ENCODE measurements around the gene DNAL4. TPM values are rescaled to one million over a fixed set of nuclear protein-coding genes. Genes with fewer than 3 reads are reported as not detected.
A peak's percentile ranks its signal among the peaks of the same experiment; 100 is the strongest.

DNAL4 gene
- total RNA-seq, 2 donors from 2014 or later = 5.1 to 7.2 TPM

- peak; percentile 6 for ATAC-seq
- H3K27ac Mint-ChIP-seq = peak overlapping the region; percentile 93
- peaks cover 43% of the 10 kb centered on the region for H3K4me1 Mint-ChIP-seq
- peaks cover 7% of the 10 kb centered on the region for H3K36me3 Mint-ChIP-seq (ENCODE audit: low read depth)
- no peak for DNase-seq
- H3K27me3 Mint-ChIP-seq = no peaks in the 10 kb centered on the region
- no peaks in the 10 kb centered on the region for H3K9me3 ChIP-seq (ENCODE audit: control insufficient read depth, low read length, poor library complexity, severe bottlenecking)
- H3K4me3 Mint-ChIP-seq = peak overlapping the region; percentile 67
Measured at GRCh38 chr22:38734421-38735100, 59.4 kb downstream of the DNAL4 start.

GRCh38 chr22:38733724-38734381, 60.1 kb downstream of the DNAL4 start:
- Mint-ChIP-seq H3K4me3 (peak overlapping the region; percentile 52), H3K27me3 (no peaks in the 10 kb centered on the region), H3K27ac (peak overlapping the region; percentile 93), H3K4me1 (peaks cover 43% of the 10 kb centered on the region), H3K36me3 (ENCODE audit: low read depth) (peaks cover 7% of the 10 kb centered on the region)
- ATAC-seq = peak; percentile 14
- DNase-seq = peak in 1 of 3 donors; percentile 7
- H3K9me3 ChIP-seq (ENCODE audit: control insufficient read depth, low read length, poor library complexity, severe bottlenecking) = no peaks in the 10 kb centered on the region

GRCh38 chr22:38733329-38733723, 60.6 kb downstream of the DNAL4 start:
- H3K27ac Mint-ChIP-seq = peak overlapping the region; percentile 93
- peaks cover 7% of the 10 kb centered on the region for H3K36me3 Mint-ChIP-seq (ENCODE audit: low read depth)
- H3K9me3 ChIP-seq (ENCODE audit: control insufficient read depth, low read length, poor library complexity, severe bottlenecking) = no peaks in the 10 kb centered on the region
- peaks cover 43% of the 10 kb centered on the region for H3K4me1 Mint-ChIP-seq
- H3K4me3 Mint-ChIP-seq = peak overlapping the region; percentile 52
- peak in 1 of 3 donors; percentile 42 for DNase-seq
- H3K27me3 Mint-ChIP-seq = no peaks in the 10 kb centered on the region
- ATAC-seq = peak; percentile 59

GRCh38 chr22:38732251-38732815, 61.6 kb downstream of the DNAL4 start:
- peaks cover 37% of the 10 kb centered on the region for H3K4me1 Mint-ChIP-seq
- H3K4me3 Mint-ChIP-seq = peak overlapping the region; percentile 9
- peak in 1 of 3 donors; percentile 8 for DNase-seq
- H3K27ac Mint-ChIP-seq = peak overlapping the region; percentile 93
- ATAC-seq = no peak
- H3K27me3 Mint-ChIP-seq = no peaks in the 10 kb centered on the region
- H3K36me3 Mint-ChIP-seq (ENCODE audit: low read depth) = peaks cover 6% of the 10 kb centered on the region
- no peaks in the 10 kb centered on the region for H3K9me3 ChIP-seq (ENCODE audit: control insufficient read depth, low read length, poor library complexity, severe bottlenecking)

- Mint-ChIP-seq H3K27me3 (no peaks in the 10 kb centered on the region), H3K27ac (peak overlapping the region; percentile 65), H3K4me1 (peaks cover 33% of the 10 kb centered on the region), H3K36me3 (ENCODE audit: low read depth) (peaks cover 3% of the 10 kb centered on the region), H3K4me3 (peak overlapping the region; percentile 9)
- no peaks in the 10 kb centered on the region for H3K9me3 ChIP-seq (ENCODE audit: control insufficient read depth, low read length, poor library complexity, severe bottlenecking)
- DNase-seq (peak in 1 of 3 donors; percentile 7), ATAC-seq (no peak)
Measured at GRCh38 chr22:38731703-38732161, 62.2 kb downstream of the DNAL4 start.

- Mint-ChIP-seq H3K4me1 (peaks cover 32% of the 10 kb centered on the region), H3K4me3 (peak overlapping the region; percentile 69), H3K27ac (peak overlapping the region; percentile 65), H3K36me3 (ENCODE audit: low read depth) (peaks cover 2% of the 10 kb centered on the region), H3K27me3 (no peaks in the 10 kb centered on the region)
- no peak for ATAC-seq
- no peak for DNase-seq
- H3K9me3 ChIP-seq (ENCODE audit: control insufficient read depth, low read length, poor library complexity, severe bottlenecking) = no peaks in the 10 kb centered on the region
Measured at GRCh38 chr22:38730411-38730871, 63.5 kb downstream of the DNAL4 start.

- Mint-ChIP-seq H3K27me3 (no peaks in the 10 kb centered on the region), H3K4me1 (peaks cover 32% of the 10 kb centered on the region), H3K36me3 (ENCODE audit: low read depth) (peaks cover 6% of the 10 kb centered on the region), H3K27ac (no peak overlapping the region), H3K4me3 (peak overlapping the region; percentile 69)
- no peak for DNase-seq
- H3K9me3 ChIP-seq (ENCODE audit: control insufficient read depth, low read length, poor library complexity, severe bottlenecking) = no peaks in the 10 kb centered on the region
- ATAC-seq = no peak
Measured at GRCh38 chr22:38729946-38730345, 64.0 kb downstream of the DNAL4 start.

- no peaks in the 10 kb centered on the region for H3K27me3 Mint-ChIP-seq
- H3K27ac Mint-ChIP-seq = peak overlapping the region; percentile 11
- H3K36me3 Mint-ChIP-seq (ENCODE audit: low read depth) = peaks cover 6% of the 10 kb centered on the region
- H3K4me1 Mint-ChIP-seq = peaks cover 28% of the 10 kb centered on the region
- no peak for ATAC-seq
- H3K4me3 Mint-ChIP-seq = no peak overlapping the region
- no peak for DNase-seq
- no peaks in the 10 kb centered on the region for H3K9me3 ChIP-seq (ENCODE audit: control insufficient read depth, low read length, poor library complexity, severe bottlenecking)
Measured at GRCh38 chr22:38728871-38729796, 64.8 kb downstream of the DNAL4 start.

Other genes with a start within 250 kb of the DNAL4 start
- gene DMC1, start 224.0 kb downstream of the DNAL4 start, total RNA-seq = not detected
- under 1 TPM; 0.77 to 0.91 TPM for gene FAM227A, start 137.8 kb downstream of the DNAL4 start, total RNA-seq
- gene CBY1, start 137.5 kb downstream of the DNAL4 start, total RNA-seq = 10 to 100 TPM; 11.9 to 12.3 TPM
- gene TOMM22, start 112.2 kb downstream of the DNAL4 start, total RNA-seq = 10 to 100 TPM; 56.3 to 63.5 TPM
- gene JOSD1, start 93.2 kb downstream of the DNAL4 start, total RNA-seq = 100 to 1,000 TPM; 132 to 157 TPM
- gene GTPBP1, start 88.2 kb downstream of the DNAL4 start, total RNA-seq = 100 to 1,000 TPM; 220 to 235 TPM
- 100 to 1,000 TPM; 426 to 485 TPM for gene SUN2, start 38.1 kb downstream of the DNAL4 start, total RNA-seq
- 1 to 10 TPM; 2.5 to 2.6 TPM for gene NPTXR, start 49.9 kb upstream of the DNAL4 start, total RNA-seq
- gene CBX6, start 78.1 kb upstream of the DNAL4 start, total RNA-seq = 10 to 100 TPM; 44.0 to 45.8 TPM
- 1 to 10 TPM in 1 of 2 donors, under 1 TPM in 1; 0.70 to 4.1 TPM for gene APOBEC3A, start 163.5 kb upstream of the DNAL4 start, total RNA-seq
- 1 to 10 TPM; 1.2 to 1.5 TPM for gene APOBEC3B, start 188.2 kb upstream of the DNAL4 start, total RNA-seq
- gene APOBEC3C, start 220.1 kb upstream of the DNAL4 start, total RNA-seq = 10 to 100 TPM; 35.9 to 39.8 TPM
- 10 to 100 TPM; 12.2 to 17.6 TPM for gene APOBEC3D, start 227.0 kb upstream of the DNAL4 start, total RNA-seq
- gene APOBEC3F, start 246.7 kb upstream of the DNAL4 start, total RNA-seq = 10 to 100 TPM; 11.7 to 13.5 TPM